HCT116 (cell line): Measurements from ENCODE around the gene COX18. TPM values are rescaled to one million over a fixed set of nuclear protein-coding genes. Genes with fewer than 3 reads are reported as not detected.

Experiments
- ATAC-seq: fragments of 200-7000 bp; cut with Tn5 transposase; 2 replicates; pipeline ENCODE4 v1.9.1; 2020; ENCODE audit warnings: mild to moderate bottlenecking, moderate library complexity
- BruUV-seq: library from RNA; stranded (reverse); fragments of 400-500 nt; replicated peaks from 2 replicates; lab custom pipeline; 2021; lab: Mats Ljungman, UMichigan
- CTCF ChIA-PET: fragments of 300-600 bp; sonication (Branson Sonifier 250); formaldehyde crosslinking; loops from one replicate; lab custom pipeline; 2021; ENCODE audit warnings: antibody characterized with exemption; lab: Charles Lee
- POLR2A ChIA-PET: fragments of 300-600, 350-600 bp; sonication (Branson Sonifier 250); formaldehyde crosslinking; loops from one replicate; lab custom pipeline; 2021; ENCODE audit warnings: antibody characterized with exemption; lab: Charles Lee
- RAD21 ChIA-PET, 2 experiments: fragments of 300-600 bp; sonication (Branson Sonifier 250); formaldehyde crosslinking; loops; one replicate each; lab custom pipeline; 2023; ENCODE audit warnings: low total read pairs in 2 of 2; ENCODE audit not compliant: uncharacterized antibody in 2 of 2, unreplicated experiment in 2 of 2, low non-redundant PET in 1 of 2; lab: Charles Lee
- DNase-seq: peaks from one replicate; pipeline ENCODE4 v3.0.0-alpha.2; 2010; ENCODE audit warnings: low read depth, low spot score
- H2AFZ ChIP-seq: fragments of 200-600 bp; shearing (Covaris generic), sonication (generic); 2 replicates; pipeline ENCODE4 v1.6.1; 2017; ENCODE audit warnings: low read depth, mixed run types, mixed read lengths, antibody characterized with exemption, low read length; ENCODE audit not compliant: poor library complexity, severe bottlenecking
- H3K27ac ChIP-seq: 2 replicates; pipeline ENCODE4 v1.5.1; 2012; ENCODE audit warnings: low read depth, low read length
- H3K27me3 ChIP-seq: fragments of 200-600 bp; sonication (generic); 2 replicates; pipeline ENCODE4 v1.6.1; 2016; ENCODE audit warnings: mixed run types, low read length, mixed read lengths; ENCODE audit not compliant: insufficient read depth
- H3K36me3 ChIP-seq, 2 experiments: fragments of 200-500 bp in 1 of 2; fragments of 200-600 bp in 1 of 2; sonication (Bioruptor generic) in 1 of 2; sonication (generic) in 1 of 2; 2 replicates each; pipeline versions ENCODE4 v1.5.1 to v1.6.1; 2014 to 2016; ENCODE audit warnings: low read length in 2 of 2, inconsistent platforms in 1 of 2, mixed read lengths in 1 of 2, mixed run types in 1 of 2; ENCODE audit not compliant: insufficient read depth in 2 of 2, control insufficient read depth in 1 of 2
- H3K4me1 ChIP-seq, 2 experiments: fragments of 200-600 bp in 1 of 2; sonication (generic) in 1 of 2; 2 replicates each; pipeline versions ENCODE4 v1.5.1 to v1.6.1; 2012 to 2017; ENCODE audit warnings: low read length in 2 of 2, inconsistent platforms in 1 of 2, mild to moderate bottlenecking in 1 of 2, mixed read lengths in 1 of 2, mixed run types in 1 of 2, moderate library complexity in 1 of 2; ENCODE audit not compliant: insufficient read depth in 2 of 2, control insufficient read depth in 1 of 2
- H3K4me2 ChIP-seq: fragments of 200-600 bp; sonication (generic); 2 replicates; pipeline ENCODE4 v1.6.1; 2017; ENCODE audit warnings: mixed run types, low read length, mixed read lengths
- H3K4me3 ChIP-seq, 2 experiments: fragments of 200-600 bp in 1 of 2; sonication (generic) in 1 of 2; replicated peaks in 1 of 2; 2 replicates each; pipeline ENCODE4 v1.5.1; 2011 to 2016; ENCODE audit warnings: low read length in 2 of 2, control low read depth in 1 of 2, low read depth in 1 of 2, mild to moderate bottlenecking in 1 of 2, mixed read lengths in 1 of 2, mixed run types in 1 of 2
- H3K79me2 ChIP-seq: fragments of 200-600 bp; sonication (generic); 2 replicates; pipeline ENCODE4 v1.6.1; 2017; ENCODE audit warnings: mild to moderate bottlenecking, mixed run types, low read length, moderate library complexity, mixed read lengths; ENCODE audit not compliant: insufficient read depth
- H3K9ac ChIP-seq: fragments of 200-600 bp; sonication (generic); 2 replicates; pipeline ENCODE4 v1.6.1; 2016; ENCODE audit warnings: low read length, mixed read lengths
- H3K9me2 ChIP-seq: fragments of 200-600 bp; sonication (generic), shearing (Covaris generic); 2 replicates; pipeline ENCODE4 v1.6.1; 2017; ENCODE audit warnings: mixed run types, mild to moderate bottlenecking, moderate library complexity; ENCODE audit not compliant: insufficient read depth
- H3K9me3 ChIP-seq, 2 experiments: fragments of 200-500 bp in 1 of 2; fragments of 200-600 bp in 1 of 2; sonication (Bioruptor generic) in 1 of 2; sonication (generic) in 1 of 2; 2 replicates each; pipeline ENCODE4 v1.6.1; 2014 to 2017; ENCODE audit warnings: low read length in 2 of 2, mixed read lengths in 2 of 2, inconsistent platforms in 1 of 2, low read depth in 1 of 2, mild to moderate bottlenecking in 1 of 2, mixed run types in 1 of 2, moderate library complexity in 1 of 2; ENCODE audit not compliant: control insufficient read depth in 1 of 2, insufficient read depth in 1 of 2
- H4K20me1 ChIP-seq: fragments of 200-600 bp; sonication (generic), shearing (Covaris generic); 2 replicates; pipeline ENCODE4 v1.6.1; 2017; ENCODE audit warnings: mixed run types, mild to moderate bottlenecking, moderate library complexity; ENCODE audit not compliant: insufficient read depth
- CBX3 ChIP-seq: IDR thresholded peaks from 2 replicates; pipeline ENCODE4 v1.6.1; 2012; ENCODE audit warnings: low read depth
- CEBPB ChIP-seq: IDR thresholded peaks from 2 replicates; pipeline ENCODE4 v1.6.1; 2012; ENCODE audit warnings: low read depth
- CTCF ChIP-seq, 3 experiments: fragments of 200-600 bp in 1 of 3; sonication (generic) in 1 of 3; IDR thresholded peaks in 2 of 3; conservative IDR thresholded peaks in 1 of 3; 2 replicates each; pipeline ENCODE4 v1.5.1; 2012 to 2017; ENCODE audit warnings: low read depth in 2 of 3, low read length in 2 of 3, antibody characterized with exemption in 1 of 3, borderline replicate concordance in 1 of 3, control low read depth in 1 of 3, mild to moderate bottlenecking in 1 of 3, mixed read lengths in 1 of 3, mixed run types in 1 of 3, moderate library complexity in 1 of 3; ENCODE audit not compliant: insufficient read depth in 1 of 3
- EGR1 ChIP-seq: IDR thresholded peaks from 2 replicates; pipeline ENCODE4 v1.6.1; 2012; ENCODE audit warnings: low read depth
- ELF1 ChIP-seq: IDR thresholded peaks from 2 replicates; pipeline ENCODE4 v1.6.1; 2012; ENCODE audit warnings: low read depth, borderline replicate concordance
- EZH2 ChIP-seq: fragments of 200-600 bp; sonication (generic); IDR thresholded peaks from 2 replicates; pipeline ENCODE4 v1.6.1; 2017; ENCODE audit warnings: antibody characterized with exemption, mixed run types
- EZH2phosphoT487 ChIP-seq: fragments of 200-600 bp; IDR thresholded peaks from 2 replicates; pipeline ENCODE4 v1.6.1; 2018; ENCODE audit warnings: antibody characterized with exemption, borderline replicate concordance
- MAX ChIP-seq: IDR thresholded peaks from 2 replicates; pipeline ENCODE4 v1.6.1; 2012
- POLR2A ChIP-seq: IDR thresholded peaks from 2 replicates; pipeline ENCODE4 v1.7.0; 2011; ENCODE audit warnings: borderline replicate concordance; ENCODE audit not compliant: insufficient read depth, insufficient read length; ENCODE audit errors: extremely low read depth
- RAD21 ChIP-seq: IDR thresholded peaks from 2 replicates; pipeline ENCODE4 v1.6.1; 2012; ENCODE audit warnings: low read depth, mild to moderate bottlenecking
- SIN3A ChIP-seq: IDR thresholded peaks from 2 replicates; pipeline ENCODE4 v1.6.1; 2012; ENCODE audit warnings: low read depth
- SRF ChIP-seq: IDR thresholded peaks from 2 replicates; pipeline ENCODE4 v1.6.1; 2012; ENCODE audit warnings: low read depth
- TCF7L2 ChIP-seq: IDR thresholded peaks from 2 replicates; pipeline ENCODE4 v1.7.0; 2011; ENCODE audit warnings: borderline replicate concordance, inconsistent platforms; ENCODE audit not compliant: insufficient read depth, insufficient read length; ENCODE audit errors: extremely low read depth
- YY1 ChIP-seq: IDR thresholded peaks from 2 replicates; pipeline ENCODE4 v1.6.1; 2011; ENCODE audit warnings: low read length, low read depth, moderate library complexity, mild to moderate bottlenecking; ENCODE audit not compliant: insufficient replicate concordance; ENCODE audit errors: extremely low read depth
- ZFX ChIP-seq: fragments of 450-650 bp; IDR thresholded peaks from 2 replicates; pipeline ENCODE4 v1.6.1; 2017
- ZNF274 ChIP-seq: fragments of 200-500 bp; sonication (Bioruptor generic); IDR thresholded peaks from 2 replicates; pipeline ENCODE4 v1.6.1; 2014; ENCODE audit warnings: mild to moderate bottlenecking, low read depth, low read length, inconsistent platforms
- intact Hi-C: fragments of 100-400 bp; cut with micrococcal nuclease; formaldehyde crosslinking; loops from 2 replicates; pipeline ENCODE4 v1.10.0; 2022
- total RNA-seq: library from RNA; stranded (reverse); gene quantifications from one replicate; pipeline ENCODE4 v1.2.1, GENCODE V29; 2021; ENCODE audit not compliant: unreplicated experiment
- TF ChIP-seq, protein P1 (sequence below): IDR thresholded peaks from 2 replicates; pipeline ENCODE4 v1.6.1; 2012
- TF ChIP-seq, protein P2 (sequence below): IDR thresholded peaks from 2 replicates; pipeline ENCODE4 v1.6.1; 2011; ENCODE audit warnings: mild to moderate bottlenecking, low read length, moderate library complexity; ENCODE audit not compliant: insufficient replicate concordance; ENCODE audit errors: extremely low read depth
- TF ChIP-seq, protein P3 (sequence below): IDR thresholded peaks from 2 replicates; pipeline ENCODE4 v1.6.1; 2012; ENCODE audit warnings: low read depth

COX18 gene
- total RNA-seq, 1 experiment from 2014 or later: 12.5 TPM

- Histone ChIP-seq H3K4me2 (no peak overlapping the region), H3K9ac (no peak overlapping the region), H4K20me1 (no peaks in the 10 kb centered on the region)
- TF ChIP-seq CTCF (IDR thresholded peaks at IDR 0.05 in 2 of 3, conservative IDR thresholded peaks at IDR 0.05 in 1 of 3; ENCODE audit: borderline replicate concordance in 1 of 3, insufficient read depth in 1 of 3, low read depth in 2 of 3, low read length in 2 of 3): no peak
- TF ChIP-seq CEBPB: no peak
- TF ChIP-seq ZFX: no peak
- no peak for TF ChIP-seq SRF
- TF ChIP-seq EGR1: no peak
- TF ChIP-seq ZNF274: no peak
- no peak for TF ChIP-seq POLR2A
- no peak for TF ChIP-seq ELF1
- TF ChIP-seq MAX: no peak
- TF ChIP-seq CBX3: no peak
- TF ChIP-seq SIN3A: no peak
- TF ChIP-seq, protein P1, sequence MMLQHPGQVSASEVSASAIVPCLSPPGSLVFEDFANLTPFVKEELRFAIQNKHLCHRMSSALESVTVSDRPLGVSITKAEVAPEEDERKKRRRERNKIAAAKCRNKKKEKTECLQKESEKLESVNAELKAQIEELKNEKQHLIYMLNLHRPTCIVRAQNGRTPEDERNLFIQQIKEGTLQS: no peak
- no peak for TF ChIP-seq EZH2
- TF ChIP-seq TCF7L2: no peak
- TF ChIP-seq YY1: no peak
- TF ChIP-seq, protein P2, sequence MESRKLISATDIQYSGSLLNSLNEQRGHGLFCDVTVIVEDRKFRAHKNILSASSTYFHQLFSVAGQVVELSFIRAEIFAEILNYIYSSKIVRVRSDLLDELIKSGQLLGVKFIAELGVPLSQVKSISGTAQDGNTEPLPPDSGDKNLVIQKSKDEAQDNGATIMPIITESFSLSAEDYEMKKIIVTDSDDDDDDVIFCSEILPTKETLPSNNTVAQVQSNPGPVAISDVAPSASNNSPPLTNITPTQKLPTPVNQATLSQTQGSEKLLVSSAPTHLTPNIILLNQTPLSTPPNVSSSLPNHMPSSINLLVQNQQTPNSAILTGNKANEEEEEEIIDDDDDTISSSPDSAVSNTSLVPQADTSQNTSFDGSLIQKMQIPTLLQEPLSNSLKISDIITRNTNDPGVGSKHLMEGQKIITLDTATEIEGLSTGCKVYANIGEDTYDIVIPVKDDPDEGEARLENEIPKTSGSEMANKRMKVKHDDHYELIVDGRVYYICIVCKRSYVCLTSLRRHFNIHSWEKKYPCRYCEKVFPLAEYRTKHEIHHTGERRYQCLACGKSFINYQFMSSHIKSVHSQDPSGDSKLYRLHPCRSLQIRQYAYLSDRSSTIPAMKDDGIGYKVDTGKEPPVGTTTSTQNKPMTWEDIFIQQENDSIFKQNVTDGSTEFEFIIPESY: no peak
- TF ChIP-seq EZH2phosphoT487: no peak
- TF ChIP-seq RAD21: no peak
- TF ChIP-seq, protein P3, sequence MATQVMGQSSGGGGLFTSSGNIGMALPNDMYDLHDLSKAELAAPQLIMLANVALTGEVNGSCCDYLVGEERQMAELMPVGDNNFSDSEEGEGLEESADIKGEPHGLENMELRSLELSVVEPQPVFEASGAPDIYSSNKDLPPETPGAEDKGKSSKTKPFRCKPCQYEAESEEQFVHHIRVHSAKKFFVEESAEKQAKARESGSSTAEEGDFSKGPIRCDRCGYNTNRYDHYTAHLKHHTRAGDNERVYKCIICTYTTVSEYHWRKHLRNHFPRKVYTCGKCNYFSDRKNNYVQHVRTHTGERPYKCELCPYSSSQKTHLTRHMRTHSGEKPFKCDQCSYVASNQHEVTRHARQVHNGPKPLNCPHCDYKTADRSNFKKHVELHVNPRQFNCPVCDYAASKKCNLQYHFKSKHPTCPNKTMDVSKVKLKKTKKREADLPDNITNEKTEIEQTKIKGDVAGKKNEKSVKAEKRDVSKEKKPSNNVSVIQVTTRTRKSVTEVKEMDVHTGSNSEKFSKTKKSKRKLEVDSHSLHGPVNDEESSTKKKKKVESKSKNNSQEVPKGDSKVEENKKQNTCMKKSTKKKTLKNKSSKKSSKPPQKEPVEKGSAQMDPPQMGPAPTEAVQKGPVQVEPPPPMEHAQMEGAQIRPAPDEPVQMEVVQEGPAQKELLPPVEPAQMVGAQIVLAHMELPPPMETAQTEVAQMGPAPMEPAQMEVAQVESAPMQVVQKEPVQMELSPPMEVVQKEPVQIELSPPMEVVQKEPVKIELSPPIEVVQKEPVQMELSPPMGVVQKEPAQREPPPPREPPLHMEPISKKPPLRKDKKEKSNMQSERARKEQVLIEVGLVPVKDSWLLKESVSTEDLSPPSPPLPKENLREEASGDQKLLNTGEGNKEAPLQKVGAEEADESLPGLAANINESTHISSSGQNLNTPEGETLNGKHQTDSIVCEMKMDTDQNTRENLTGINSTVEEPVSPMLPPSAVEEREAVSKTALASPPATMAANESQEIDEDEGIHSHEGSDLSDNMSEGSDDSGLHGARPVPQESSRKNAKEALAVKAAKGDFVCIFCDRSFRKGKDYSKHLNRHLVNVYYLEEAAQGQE: no peak
- TF ChIP-seq, all 23 proteins: peak for 0
- Histone ChIP-seq H3K9me2 (no peaks in the 10 kb centered on the region), H3K4me3 (no peak overlapping the region), H3K9me3 (no peaks in the 10 kb centered on the region), H3K27ac (no peak overlapping the region), H3K27me3 (peaks cover 25% of the 10 kb centered on the region), H3K36me3 (no peaks in the 10 kb centered on the region), H3K79me2 (no peaks in the 10 kb centered on the region), H2AFZ (no peak overlapping the region), H3K4me1 (no peaks in the 10 kb centered on the region)
- ATAC-seq: no peak
- intact Hi-C loops: no loop called here
- ChIA-PET POLR2A (no interaction called here), RAD21 (no interaction called here), CTCF (no interaction called here)
- no peak for DNase-seq
- no TSS peak for BruUV-seq
Observed at GRCh38 chr4:73005514-73005913, 64.0 kb downstream of the COX18 start.
